Stimulated activated naive CD8-positive, alpha-beta T cell treated with anti-CD3 and anti-CD28 coated beads, Interleukin-15, Interleukin-2, amounts not matched to agents 100 U/mL and 50 U/mL, for 24 hours (primary cell): ENCODE measurements around the gene ELMO2.

Experiments
- ATAC-seq: fragments of 150-1000 bp; cut with Tn5 transposase; one replicate; pipeline ENCODE4 v1.10.0; 2021
- DNase-seq: peaks from one replicate; pipeline ENCODE4 v3.0.0; 2021

ELMO2 gene

GRCh38 chr20:46333161-46333991 lies 73.0 kb downstream of the ELMO2 start:
- no peak for ATAC-seq
- DNase-seq: no peak

- ATAC-seq: no peak
- DNase-seq: no peak
Measured at GRCh38 chr20:46332373-46333160, 73.8 kb downstream of the ELMO2 start.

- no peak for ATAC-seq
- no peak for DNase-seq
Measured at GRCh38 chr20:46331611-46332361, 74.6 kb downstream of the ELMO2 start.

GRCh38 chr20:46330831-46331371 lies 75.5 kb downstream of the ELMO2 start:
- ATAC-seq (no peak), DNase-seq (no peak)

- no peak for DNase-seq
- ATAC-seq: no peak
Measured at GRCh38 chr20:46330072-46330763, 76.2 kb downstream of the ELMO2 start.

- ATAC-seq (no peak), DNase-seq (no peak)
Measured at GRCh38 chr20:46328200-46328882, 78.1 kb downstream of the ELMO2 start.

- ATAC-seq (no peak), DNase-seq (no peak)
Measured at GRCh38 chr20:46327557-46327956, 78.9 kb downstream of the ELMO2 start.

- ATAC-seq (no peak), DNase-seq (no peak)
Measured at GRCh38 chr20:46325789-46326188, 80.6 kb downstream of the ELMO2 start.

GRCh38 chr20:46324960-46325703 lies 81.3 kb downstream of the ELMO2 start:
- ATAC-seq (peak; percentile 61), DNase-seq (peak; percentile 12)

- DNase-seq (no peak), ATAC-seq (no peak)
Measured at GRCh38 chr20:46324379-46324778, 82.0 kb downstream of the ELMO2 start.

- ATAC-seq (no peak), DNase-seq (no peak)
Measured at GRCh38 chr20:46323557-46323956, 82.9 kb downstream of the ELMO2 start.

GRCh38 chr20:46322641-46323040 lies 83.8 kb downstream of the ELMO2 start:
- no peak for DNase-seq

GRCh38 chr20:46317685-46318177 lies 88.7 kb downstream of the ELMO2 start:
- ATAC-seq (no peak), DNase-seq (no peak)

More at GRCh38 chr20:46322641-46323040, 83.8 kb downstream of the ELMO2 start:
- no peak for ATAC-seq

- no peak for DNase-seq
- ATAC-seq: no peak
Measured at GRCh38 chr20:46316984-46317684, 89.3 kb downstream of the ELMO2 start.
